ENCODE measurements around the gene BMP7. TPM values are rescaled to one million over a fixed set of nuclear protein-coding genes. Genes with fewer than 3 reads are reported as not detected.

Gene BMP7
- total and polyA plus RNA-seq, 2 donors (not counting 3 experiments of a cell fraction or from before 2014, with no cell fraction given) = not detected

DNA sequence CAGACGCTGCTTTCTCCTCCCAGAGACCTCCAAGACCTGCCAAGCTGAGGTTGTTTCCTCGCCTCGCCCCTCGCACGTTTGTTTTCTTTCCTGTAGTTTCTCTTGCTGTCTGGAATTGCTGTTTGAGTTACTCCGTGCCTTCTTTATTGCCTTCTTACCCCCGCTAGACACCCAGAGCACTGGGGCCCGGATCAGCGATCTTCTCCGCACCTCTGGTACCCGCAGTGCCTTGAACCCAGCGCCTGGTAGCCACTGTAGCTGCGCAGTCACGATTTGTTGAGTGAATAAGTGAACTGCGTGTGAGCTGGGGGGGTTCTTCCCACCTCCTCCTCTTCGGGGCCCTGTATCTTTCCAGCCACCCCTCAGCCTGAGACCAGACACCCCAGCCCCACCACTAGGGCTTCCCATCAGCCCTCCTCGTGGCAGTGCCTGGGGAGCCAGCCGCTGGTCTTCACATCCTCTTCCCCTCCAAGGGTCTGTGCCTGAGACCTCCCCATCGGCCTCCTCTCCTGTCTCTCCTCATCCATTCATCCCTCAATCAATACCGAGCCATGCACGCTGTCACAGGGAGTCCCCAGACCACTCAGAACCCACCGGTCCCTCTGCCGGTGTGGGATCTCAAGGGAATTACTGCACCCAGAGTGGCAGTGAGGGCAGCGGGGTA, 849 bp upstream of the BMP7 start:
- no peaks in the 10 kb centered on the region for H3K4me1 ChIP-seq (ENCODE audit: control insufficient read depth, extremely low read depth, insufficient read depth, low read length)
- H2AFZ ChIP-seq (ENCODE audit: low read depth, low read length) = no peak overlapping the region
- dilution Hi-C loops (cut with MboI; ENCODE audit: extremely low pct_ligation_motif_present, low sequenced_read_pairs) (no loop called here), intact Hi-C loops (cut with micrococcal nuclease) (no loop called here)
- no peak for TF ChIP-seq JUN (IDR thresholded peaks at IDR 0.05; ENCODE audit: borderline replicate concordance, insufficient read depth, insufficient read length, low read depth)
- no peak for TF ChIP-seq FOS (IDR thresholded peaks at IDR 0.05; ENCODE audit: borderline replicate concordance, insufficient read depth, low read length)
- no peak for TF ChIP-seq MYC (IDR thresholded peaks at IDR 0.05; ENCODE audit: low read depth, low read length)
- TF ChIP-seq, protein P1, sequence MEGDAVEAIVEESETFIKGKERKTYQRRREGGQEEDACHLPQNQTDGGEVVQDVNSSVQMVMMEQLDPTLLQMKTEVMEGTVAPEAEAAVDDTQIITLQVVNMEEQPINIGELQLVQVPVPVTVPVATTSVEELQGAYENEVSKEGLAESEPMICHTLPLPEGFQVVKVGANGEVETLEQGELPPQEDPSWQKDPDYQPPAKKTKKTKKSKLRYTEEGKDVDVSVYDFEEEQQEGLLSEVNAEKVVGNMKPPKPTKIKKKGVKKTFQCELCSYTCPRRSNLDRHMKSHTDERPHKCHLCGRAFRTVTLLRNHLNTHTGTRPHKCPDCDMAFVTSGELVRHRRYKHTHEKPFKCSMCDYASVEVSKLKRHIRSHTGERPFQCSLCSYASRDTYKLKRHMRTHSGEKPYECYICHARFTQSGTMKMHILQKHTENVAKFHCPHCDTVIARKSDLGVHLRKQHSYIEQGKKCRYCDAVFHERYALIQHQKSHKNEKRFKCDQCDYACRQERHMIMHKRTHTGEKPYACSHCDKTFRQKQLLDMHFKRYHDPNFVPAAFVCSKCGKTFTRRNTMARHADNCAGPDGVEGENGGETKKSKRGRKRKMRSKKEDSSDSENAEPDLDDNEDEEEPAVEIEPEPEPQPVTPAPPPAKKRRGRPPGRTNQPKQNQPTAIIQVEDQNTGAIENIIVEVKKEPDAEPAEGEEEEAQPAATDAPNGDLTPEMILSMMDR (IDR thresholded peaks at IDR 0.05; ENCODE audit: extremely low read depth in 1 of 2, insufficient read depth in 1 of 2, low read depth in 1 of 2, low read length in 2 of 2) = no peak
- TF ChIP-seq POLR2A (IDR thresholded peaks at IDR 0.05; ENCODE audit: low read depth, low read length) = no peak
- TF ChIP-seq GATA2 (IDR thresholded peaks at IDR 0.05; ENCODE audit: insufficient read depth, insufficient read length, low read depth, low read length) = no peak
- no peak for TF ChIP-seq POLR2AphosphoS5 (IDR thresholded peaks at IDR 0.05; ENCODE audit: insufficient read depth, low read depth, low read length)
- no peak for TF ChIP-seq EZH2 (IDR thresholded peaks at IDR 0.05; ENCODE audit: borderline replicate concordance, low read depth, low read length, severe bottlenecking)
- TF ChIP-seq, protein P2, sequence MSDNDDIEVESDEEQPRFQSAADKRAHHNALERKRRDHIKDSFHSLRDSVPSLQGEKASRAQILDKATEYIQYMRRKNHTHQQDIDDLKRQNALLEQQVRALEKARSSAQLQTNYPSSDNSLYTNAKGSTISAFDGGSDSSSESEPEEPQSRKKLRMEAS (IDR thresholded peaks at IDR 0.05; ENCODE audit: insufficient read depth, insufficient read length) = no peak
- H3K79me2 ChIP-seq (ENCODE audit: control insufficient read depth, insufficient read depth, low read length) = no peaks in the 10 kb centered on the region
- no peak overlapping the region for H3K9ac ChIP-seq (replicated peaks; ENCODE audit: extremely low read depth, insufficient read depth, low read length)
- DNase-seq (ENCODE audit: low read depth, low spot score) (no peak), FAIRE-seq (no peak)
- H3K27ac ChIP-seq (ENCODE audit: insufficient read depth, low read depth, low read length) = no peak overlapping the region
- no peaks in the 10 kb centered on the region for H3K36me3 ChIP-seq (ENCODE audit: control insufficient read depth in 2 of 2, extremely low read depth in 1 of 2, insufficient read depth in 2 of 2, low read length in 2 of 2)
- CTCF ChIA-PET = no interaction called here
- H3K9me1 ChIP-seq (replicated peaks; ENCODE audit: control insufficient read depth, extremely low read depth, insufficient read depth, low read length) = no peaks in the 10 kb centered on the region
- H4K20me1 ChIP-seq (replicated peaks; ENCODE audit: control insufficient read depth, extremely low read depth, insufficient read depth, low read length) = no peaks in the 10 kb centered on the region
- no peak overlapping the region for H3K4me3 ChIP-seq (replicated peaks in 1 of 3; ENCODE audit: insufficient read depth in 1 of 3, low read depth in 1 of 3, low read length in 3 of 3)
- POLR2A ChIA-PET = no interaction called here
- no TSS peak for BruUV-seq (replicated peaks)
- peaks cover 29 to 37% of the 10 kb centered on the region in 2 experiments for H3K27me3 ChIP-seq (ENCODE audit: control insufficient read depth in 2 of 2, insufficient read depth in 2 of 2, low read length in 2 of 2)
- H3K4me2 ChIP-seq (ENCODE audit: insufficient read depth, low read length) = no peak overlapping the region
- H3K9me3 ChIP-seq (replicated peaks; ENCODE audit: control insufficient read depth, insufficient read depth, low read length) = no peaks in the 10 kb centered on the region

All from endothelial cell of umbilical vein (primary cell).